GM13976 (cell line): ENCODE data around the gene TMEM234.
A peak's percentile ranks its signal among the peaks of the same experiment; 100 is the strongest.

Experiments used
- DNase-seq: peaks from one replicate; pipeline ENCODE4 v3.0.0; 2012; ENCODE audit warnings: low spot score
- in situ Hi-C: fragments of 300-500 bp; cut with MboI; formaldehyde crosslinking; loops from one replicate; pipeline ENCODE4 v1.12.0; 2022; ENCODE audit warnings: low sequenced_read_pairs, mixed read lengths, inconsistent platforms; ENCODE audit not compliant: unreplicated experiment
- TF ChIP-seq, protein P1 (sequence below): IDR thresholded peaks from 2 replicates; pipeline ENCODE4 v1.5.1; 2012; ENCODE audit warnings: borderline replicate concordance, mild to moderate bottlenecking; ENCODE audit not compliant: insufficient read depth; ENCODE audit errors: extremely low read depth, missing control alignments, control extremely low read depth

The TMEM234 gene

DNA sequence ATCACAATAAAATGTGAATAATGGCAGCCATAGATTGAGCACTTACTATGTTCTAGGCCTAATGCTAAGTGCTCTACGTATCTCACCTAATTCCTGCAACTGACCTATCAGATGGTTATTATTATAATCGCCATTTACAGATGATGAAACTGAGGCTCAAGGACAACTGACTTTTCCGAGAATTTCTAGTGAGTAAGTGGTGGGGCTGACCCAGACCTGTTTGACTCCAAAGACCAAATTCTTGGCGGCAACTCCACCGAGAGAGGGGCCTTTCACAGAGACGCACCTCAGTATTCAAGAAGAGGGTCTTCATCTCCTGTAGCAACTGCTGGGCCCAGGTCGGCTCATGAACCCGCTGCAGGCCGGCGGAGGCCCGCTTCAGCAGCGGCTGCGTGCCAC, 573 bp downstream of the TMEM234 start:
- no peak for DNase-seq

DNA sequence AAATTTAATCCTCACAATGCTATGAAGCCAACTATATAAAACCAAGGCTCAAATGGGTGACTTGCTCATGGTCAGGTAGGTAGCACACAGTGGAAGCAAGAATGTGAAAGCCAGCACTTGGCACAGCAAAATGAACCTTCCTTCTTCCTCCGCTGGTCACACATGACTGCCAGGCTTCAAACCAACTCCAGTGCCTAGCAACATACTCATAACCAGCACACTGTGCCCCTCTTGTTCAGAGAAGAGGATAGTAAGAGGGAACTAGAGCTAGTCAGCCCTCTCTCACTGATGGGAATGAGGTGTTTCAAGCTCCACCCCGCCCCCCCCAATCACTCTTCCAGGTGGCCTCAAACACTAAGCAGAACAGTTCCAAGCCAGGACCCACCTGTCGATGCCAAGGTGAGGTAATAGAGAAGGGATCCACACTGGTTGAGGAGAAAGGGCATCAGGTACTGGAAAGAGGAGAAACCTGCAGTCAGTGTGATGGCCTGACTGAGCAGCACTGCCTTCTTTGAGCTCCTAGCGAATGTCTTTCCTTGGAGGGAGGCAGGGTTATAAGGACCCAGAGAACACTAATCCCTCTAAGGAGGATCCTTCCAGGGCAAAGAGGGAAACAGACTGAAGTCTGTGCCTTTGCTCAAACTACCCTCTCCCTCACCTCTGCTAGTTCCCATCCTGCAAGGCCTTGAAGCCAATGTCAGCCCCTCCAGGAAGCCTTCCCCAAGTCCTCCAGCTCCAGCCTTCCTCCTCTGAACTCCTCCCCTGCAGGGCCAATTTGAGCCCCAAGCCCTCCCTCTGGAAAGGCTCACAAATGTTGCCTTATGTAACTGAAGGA, 1.2 kb downstream of the TMEM234 start:
- TF ChIP-seq, protein P1, sequence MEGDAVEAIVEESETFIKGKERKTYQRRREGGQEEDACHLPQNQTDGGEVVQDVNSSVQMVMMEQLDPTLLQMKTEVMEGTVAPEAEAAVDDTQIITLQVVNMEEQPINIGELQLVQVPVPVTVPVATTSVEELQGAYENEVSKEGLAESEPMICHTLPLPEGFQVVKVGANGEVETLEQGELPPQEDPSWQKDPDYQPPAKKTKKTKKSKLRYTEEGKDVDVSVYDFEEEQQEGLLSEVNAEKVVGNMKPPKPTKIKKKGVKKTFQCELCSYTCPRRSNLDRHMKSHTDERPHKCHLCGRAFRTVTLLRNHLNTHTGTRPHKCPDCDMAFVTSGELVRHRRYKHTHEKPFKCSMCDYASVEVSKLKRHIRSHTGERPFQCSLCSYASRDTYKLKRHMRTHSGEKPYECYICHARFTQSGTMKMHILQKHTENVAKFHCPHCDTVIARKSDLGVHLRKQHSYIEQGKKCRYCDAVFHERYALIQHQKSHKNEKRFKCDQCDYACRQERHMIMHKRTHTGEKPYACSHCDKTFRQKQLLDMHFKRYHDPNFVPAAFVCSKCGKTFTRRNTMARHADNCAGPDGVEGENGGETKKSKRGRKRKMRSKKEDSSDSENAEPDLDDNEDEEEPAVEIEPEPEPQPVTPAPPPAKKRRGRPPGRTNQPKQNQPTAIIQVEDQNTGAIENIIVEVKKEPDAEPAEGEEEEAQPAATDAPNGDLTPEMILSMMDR: no peak
- no peak for DNase-seq
- in situ Hi-C loops: no loop called here

More for the DNA sequence above, 573 bp downstream of the TMEM234 start:
- TF ChIP-seq, protein P1: no peak
- in situ Hi-C loops: no loop called here

DNA sequence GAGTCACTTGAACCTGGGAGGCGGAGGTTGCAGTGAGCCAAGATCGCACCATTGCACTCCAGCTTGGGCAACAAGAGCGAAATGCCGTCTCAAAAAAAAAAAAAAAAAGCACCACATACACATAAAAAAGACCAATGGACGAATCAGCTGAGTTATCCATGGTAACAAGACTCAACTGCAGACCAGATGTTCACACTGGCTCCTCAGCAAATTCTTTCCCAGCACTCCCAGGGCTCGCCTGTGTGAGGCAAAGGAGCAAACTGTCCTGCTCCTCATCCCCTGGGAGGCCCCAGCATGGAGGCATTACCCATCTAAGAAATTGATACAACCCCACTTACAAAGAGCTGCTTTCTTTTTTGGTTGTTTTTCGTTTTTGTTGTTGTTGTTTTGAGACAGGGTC, 3.1 kb downstream of the TMEM234 start:
- TF ChIP-seq, protein P1: no peak
- in situ Hi-C loops: no loop called here
- no peak for DNase-seq

DNA sequence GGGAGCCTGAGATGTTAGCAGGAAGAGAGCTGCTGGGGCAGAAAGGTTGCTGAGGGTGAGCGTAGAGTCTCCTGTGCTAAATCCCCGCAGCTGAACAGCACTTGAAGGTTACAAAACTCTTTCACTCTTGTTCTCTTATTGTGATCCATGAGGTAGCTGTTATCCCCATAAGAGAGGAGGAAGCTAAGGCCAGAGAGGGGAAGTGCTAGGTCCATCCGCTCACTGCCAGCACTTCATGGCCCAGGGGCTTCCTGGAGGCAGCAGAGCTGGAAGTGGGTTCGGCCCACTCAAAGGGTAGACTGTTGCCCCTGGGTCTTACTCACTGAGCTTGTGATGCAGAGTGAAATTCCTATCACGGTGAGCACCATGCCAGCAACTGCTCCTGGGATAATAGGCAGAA, 5.6 kb downstream of the TMEM234 start:
- TF ChIP-seq, protein P1: no peak
- in situ Hi-C loops: no loop called here
- no peak for DNase-seq

DNA sequence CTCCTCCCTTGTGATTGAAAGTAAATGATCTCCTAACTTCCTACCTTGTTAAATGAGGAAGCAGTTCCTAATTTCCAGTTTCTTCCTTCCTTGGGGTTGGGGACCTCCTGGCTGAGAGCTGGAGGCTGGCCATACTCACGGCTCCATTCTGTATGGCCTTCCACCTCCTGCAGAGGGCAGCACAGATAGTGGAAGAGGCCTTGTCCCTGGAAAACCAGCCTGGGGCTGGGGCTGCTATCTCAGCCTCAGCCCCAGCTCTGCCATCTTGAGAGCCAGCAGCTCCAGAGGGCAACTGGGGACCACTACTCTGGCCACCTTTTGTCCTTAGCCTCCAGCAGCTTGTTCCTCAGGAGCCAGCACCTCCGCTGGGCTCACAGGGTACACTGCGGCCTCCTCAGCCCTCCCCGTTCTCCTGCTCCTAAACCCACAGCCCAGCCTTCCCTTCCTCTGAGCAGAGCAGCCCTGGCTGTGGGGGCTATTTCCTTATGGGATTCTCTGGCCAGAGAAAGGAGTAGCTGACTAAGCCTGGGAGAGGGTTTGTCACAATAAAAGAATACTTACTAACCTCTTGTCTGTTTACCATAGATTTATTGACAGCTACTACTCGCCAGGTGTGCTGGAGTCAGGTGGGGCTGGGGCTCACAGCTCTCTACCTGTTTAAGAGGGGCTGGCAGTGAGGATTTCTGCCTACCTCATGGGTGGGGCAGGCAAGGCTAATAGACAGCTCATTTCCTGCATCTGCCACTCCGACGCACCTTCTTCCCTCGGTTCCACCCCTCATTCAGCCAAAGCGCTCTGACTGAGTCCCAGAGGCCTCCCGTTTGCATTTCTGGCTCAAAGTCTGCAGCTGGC, 6.3 kb downstream of the TMEM234 start:
- TF ChIP-seq, protein P1: peak; percentile 74
- peak; percentile 73 for DNase-seq
- in situ Hi-C loops: no loop called here

DNA sequence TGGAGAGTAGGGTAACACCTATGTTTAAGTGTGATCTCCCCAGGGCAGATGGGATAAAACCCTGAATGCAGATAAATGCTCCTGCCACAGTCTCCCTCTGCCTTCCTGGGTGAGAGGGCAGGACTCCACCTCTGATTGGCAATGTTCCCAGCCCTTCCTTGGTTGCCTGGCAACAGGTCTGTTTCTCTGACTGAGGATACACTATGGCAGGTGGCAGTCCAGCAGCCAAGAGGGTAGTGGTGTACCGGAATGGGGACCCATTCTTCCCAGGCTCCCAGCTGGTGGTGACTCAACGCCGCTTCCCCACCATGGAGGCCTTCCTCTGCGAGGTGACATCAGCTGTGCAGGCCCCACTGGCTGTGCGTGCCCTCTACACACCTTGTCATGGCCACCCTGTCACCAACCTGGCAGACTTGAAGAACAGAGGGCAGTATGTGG, 13.2 kb downstream of the TMEM234 start, which contains the start of gene DCDC2B:
Gene DCDC2B (plus strand): TSS at position 199 of the 438 bp plus-strand sequence. CDS start 5 bp downstream, at position 204.
- in situ Hi-C loops: no loop called here
- no peak for DNase-seq
- TF ChIP-seq, protein P1: no peak
